ENCODE results near the gene USP34.

DNA sequence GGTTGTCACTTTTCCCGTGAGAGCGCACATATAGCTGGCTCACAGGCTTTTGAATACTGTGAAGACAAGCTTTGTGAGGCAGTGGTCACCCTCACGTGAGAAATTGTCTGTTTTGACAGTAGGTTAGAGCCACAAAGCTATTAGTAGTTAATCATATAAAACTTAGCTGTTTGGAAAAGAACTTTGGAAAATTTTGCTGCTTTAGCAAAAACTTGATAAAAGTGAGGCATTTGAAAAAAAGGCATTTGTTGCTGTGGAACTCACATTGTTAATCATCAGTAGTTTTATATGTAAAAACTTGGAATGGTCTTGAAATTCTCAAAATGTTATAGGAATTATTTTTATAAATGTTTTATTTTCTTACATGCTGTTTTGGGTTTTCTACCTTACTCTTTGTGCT is 286.6 kb downstream of the USP34 start:
- TF ChIP-seq CTCF (tag by site-specific recombination; IDR thresholded peaks at IDR 0.05) (no peak), ZNF473 (tag by site-specific recombination; IDR thresholded peaks at IDR 0.05) (no peak), ZSCAN4 (tag by site-specific recombination; IDR thresholded peaks at IDR 0.05) (no peak), ZNF169 (tag by site-specific recombination; IDR thresholded peaks at IDR 0.05) (no peak), YY1 (tag by site-specific recombination; IDR thresholded peaks at IDR 0.05) (no peak), ZSCAN30 (tag by site-specific recombination; IDR thresholded peaks at IDR 0.05) (no peak), ZNF571 (tag by site-specific recombination; IDR thresholded peaks at IDR 0.05) (no peak), ZNF549 (tag by site-specific recombination; IDR thresholded peaks at IDR 0.05) (no peak), ZNF558 (tag by site-specific recombination; IDR thresholded peaks at IDR 0.05) (no peak), GLI4 (tag by site-specific recombination; IDR thresholded peaks at IDR 0.05) (no peak), ATF2 (tag by site-specific recombination; IDR thresholded peaks at IDR 0.05; ENCODE audit: low read depth) (no peak)
- TF ChIP-seq, protein P1, sequence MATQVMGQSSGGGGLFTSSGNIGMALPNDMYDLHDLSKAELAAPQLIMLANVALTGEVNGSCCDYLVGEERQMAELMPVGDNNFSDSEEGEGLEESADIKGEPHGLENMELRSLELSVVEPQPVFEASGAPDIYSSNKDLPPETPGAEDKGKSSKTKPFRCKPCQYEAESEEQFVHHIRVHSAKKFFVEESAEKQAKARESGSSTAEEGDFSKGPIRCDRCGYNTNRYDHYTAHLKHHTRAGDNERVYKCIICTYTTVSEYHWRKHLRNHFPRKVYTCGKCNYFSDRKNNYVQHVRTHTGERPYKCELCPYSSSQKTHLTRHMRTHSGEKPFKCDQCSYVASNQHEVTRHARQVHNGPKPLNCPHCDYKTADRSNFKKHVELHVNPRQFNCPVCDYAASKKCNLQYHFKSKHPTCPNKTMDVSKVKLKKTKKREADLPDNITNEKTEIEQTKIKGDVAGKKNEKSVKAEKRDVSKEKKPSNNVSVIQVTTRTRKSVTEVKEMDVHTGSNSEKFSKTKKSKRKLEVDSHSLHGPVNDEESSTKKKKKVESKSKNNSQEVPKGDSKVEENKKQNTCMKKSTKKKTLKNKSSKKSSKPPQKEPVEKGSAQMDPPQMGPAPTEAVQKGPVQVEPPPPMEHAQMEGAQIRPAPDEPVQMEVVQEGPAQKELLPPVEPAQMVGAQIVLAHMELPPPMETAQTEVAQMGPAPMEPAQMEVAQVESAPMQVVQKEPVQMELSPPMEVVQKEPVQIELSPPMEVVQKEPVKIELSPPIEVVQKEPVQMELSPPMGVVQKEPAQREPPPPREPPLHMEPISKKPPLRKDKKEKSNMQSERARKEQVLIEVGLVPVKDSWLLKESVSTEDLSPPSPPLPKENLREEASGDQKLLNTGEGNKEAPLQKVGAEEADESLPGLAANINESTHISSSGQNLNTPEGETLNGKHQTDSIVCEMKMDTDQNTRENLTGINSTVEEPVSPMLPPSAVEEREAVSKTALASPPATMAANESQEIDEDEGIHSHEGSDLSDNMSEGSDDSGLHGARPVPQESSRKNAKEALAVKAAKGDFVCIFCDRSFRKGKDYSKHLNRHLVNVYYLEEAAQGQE (tag by site-specific recombination; IDR thresholded peaks at IDR 0.05), result no peak
- TF ChIP-seq, protein P2, sequence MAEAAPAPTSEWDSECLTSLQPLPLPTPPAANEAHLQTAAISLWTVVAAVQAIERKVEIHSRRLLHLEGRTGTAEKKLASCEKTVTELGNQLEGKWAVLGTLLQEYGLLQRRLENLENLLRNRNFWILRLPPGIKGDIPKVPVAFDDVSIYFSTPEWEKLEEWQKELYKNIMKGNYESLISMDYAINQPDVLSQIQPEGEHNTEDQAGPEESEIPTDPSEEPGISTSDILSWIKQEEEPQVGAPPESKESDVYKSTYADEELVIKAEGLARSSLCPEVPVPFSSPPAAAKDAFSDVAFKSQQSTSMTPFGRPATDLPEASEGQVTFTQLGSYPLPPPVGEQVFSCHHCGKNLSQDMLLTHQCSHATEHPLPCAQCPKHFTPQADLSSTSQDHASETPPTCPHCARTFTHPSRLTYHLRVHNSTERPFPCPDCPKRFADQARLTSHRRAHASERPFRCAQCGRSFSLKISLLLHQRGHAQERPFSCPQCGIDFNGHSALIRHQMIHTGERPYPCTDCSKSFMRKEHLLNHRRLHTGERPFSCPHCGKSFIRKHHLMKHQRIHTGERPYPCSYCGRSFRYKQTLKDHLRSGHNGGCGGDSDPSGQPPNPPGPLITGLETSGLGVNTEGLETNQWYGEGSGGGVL (tag by site-specific recombination; IDR thresholded peaks at IDR 0.05), result no peak
